ENCODE results near the gene HSPD1.

The HSPD1 gene

GRCh38 chr2:197499594-197500502 is at the start of gene HSPD1, which contains the start of gene HSPE1:
Gene HSPD1, minus strand, starts transcription at chr2:197499840. Its CDS starts 992 bp downstream, at chr2:197498848.
Gene HSPE1, plus strand, starts transcription at chr2:197500379. Its CDS starts 58 bp downstream, at chr2:197500437.
- Mint-ChIP-seq H3K4me1 (ENCODE audit: low read depth) (peaks cover 54% of the 10 kb centered on the region), H3K9me3 (no peaks in the 10 kb centered on the region), H3K27ac (peak within 1 kb of the TSS; percentile 97), H3K27me3 (no peaks in the 10 kb centered on the region), H3K36me3 (ENCODE audit: low read depth) (peaks cover 95% of the 10 kb centered on the region), H3K4me3 (peak within 1 kb of the TSS; percentile 97)
- peak; percentile 97 for DNase-seq

GRCh38 chr2:197548582-197548981 is 48.9 kb upstream of the HSPD1 start:
- Mint-ChIP-seq H3K36me3 (ENCODE audit: low read depth) (peaks cover 83% of the 10 kb centered on the region), H3K4me1 (ENCODE audit: low read depth) (peaks cover 3% of the 10 kb centered on the region), H3K27me3 (no peaks in the 10 kb centered on the region), H3K27ac (peak overlapping the region; percentile 52), H3K4me3 (no peak overlapping the region), H3K9me3 (no peaks in the 10 kb centered on the region)
- DNase-seq, result no peak

- H3K27ac Mint-ChIP-seq, result peak overlapping the region; percentile 3
- H3K4me3 Mint-ChIP-seq, result no peak overlapping the region
- H3K27me3 Mint-ChIP-seq, result no peaks in the 10 kb centered on the region
- H3K9me3 Mint-ChIP-seq, result no peaks in the 10 kb centered on the region
- peaks cover 3% of the 10 kb centered on the region for H3K4me1 Mint-ChIP-seq (ENCODE audit: low read depth)
- peaks cover 83% of the 10 kb centered on the region for H3K36me3 Mint-ChIP-seq (ENCODE audit: low read depth)
- DNase-seq, result no peak
These were observed 47.7 kb upstream of the HSPD1 start for GRCh38 chr2:197547163-197547900.

GRCh38 chr2:197543206-197543605 is 43.6 kb upstream of the HSPD1 start:
- Mint-ChIP-seq H3K36me3 (ENCODE audit: low read depth) (peaks cover 83% of the 10 kb centered on the region), H3K27me3 (no peaks in the 10 kb centered on the region), H3K27ac (no peak overlapping the region), H3K4me3 (no peak overlapping the region), H3K4me1 (ENCODE audit: low read depth) (peaks cover 22% of the 10 kb centered on the region), H3K9me3 (no peaks in the 10 kb centered on the region)
- DNase-seq, result no peak

DNA sequence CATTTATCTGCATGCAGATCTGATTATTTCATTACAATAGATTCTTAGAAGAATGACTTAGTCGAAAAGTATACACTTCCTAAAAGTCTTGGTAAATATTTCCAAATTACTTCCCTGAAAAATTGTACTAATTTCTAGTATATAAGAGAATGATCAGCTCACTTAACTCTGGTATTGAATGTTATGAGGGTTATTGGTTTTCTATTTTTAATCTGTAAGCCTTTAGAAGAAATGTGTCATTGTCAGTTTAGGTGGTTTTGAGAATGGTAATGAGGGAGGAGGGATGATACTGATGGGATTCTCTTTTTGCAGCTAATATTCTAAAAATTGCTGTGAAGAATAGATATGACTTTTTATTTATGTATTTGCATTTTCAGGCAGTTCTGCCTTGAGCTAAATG is 40.1 kb upstream of the HSPD1 start:
- peak overlapping the region; percentile 67 for H3K27ac Mint-ChIP-seq
- H3K4me3 Mint-ChIP-seq, result no peak overlapping the region
- DNase-seq, result no peak
- no peaks in the 10 kb centered on the region for H3K27me3 Mint-ChIP-seq
- H3K9me3 Mint-ChIP-seq, result no peaks in the 10 kb centered on the region
- peaks cover 94% of the 10 kb centered on the region for H3K36me3 Mint-ChIP-seq (ENCODE audit: low read depth)
- H3K4me1 Mint-ChIP-seq (ENCODE audit: low read depth), result peaks cover 30% of the 10 kb centered on the region

GRCh38 chr2:197538412-197538811 is 38.8 kb upstream of the HSPD1 start:
- Mint-ChIP-seq H3K36me3 (ENCODE audit: low read depth) (peaks cover 90% of the 10 kb centered on the region), H3K4me3 (no peak overlapping the region), H3K4me1 (ENCODE audit: low read depth) (peaks cover 40% of the 10 kb centered on the region), H3K27ac (peak overlapping the region; percentile 40), H3K27me3 (no peaks in the 10 kb centered on the region), H3K9me3 (no peaks in the 10 kb centered on the region)
- no peak for DNase-seq

DNA sequence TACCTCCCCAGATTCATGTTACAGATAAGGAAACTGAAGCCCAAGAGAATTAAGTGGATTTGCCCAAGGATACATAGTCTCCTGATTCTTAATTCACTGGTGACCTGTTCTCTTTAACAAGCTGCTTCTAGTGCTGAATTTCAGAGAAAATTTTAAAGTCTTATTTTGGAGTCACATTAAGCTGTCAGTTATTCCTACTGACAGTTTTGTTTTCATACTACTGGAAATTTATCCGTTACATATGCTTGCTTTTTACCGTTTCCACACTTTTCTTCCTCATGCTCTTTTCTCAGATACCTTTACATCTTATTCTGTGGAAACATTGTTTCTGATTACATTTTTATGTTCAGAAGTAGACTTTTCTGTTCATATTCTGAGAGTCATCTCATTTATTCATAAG is 17.5 kb upstream of the HSPD1 start:
- DNase-seq, result no peak
- peak overlapping the region; percentile 92 for H3K27ac Mint-ChIP-seq
- no peaks in the 10 kb centered on the region for H3K27me3 Mint-ChIP-seq
- H3K4me1 Mint-ChIP-seq (ENCODE audit: low read depth), result peaks cover 58% of the 10 kb centered on the region
- no peaks in the 10 kb centered on the region for H3K9me3 Mint-ChIP-seq
- H3K36me3 Mint-ChIP-seq (ENCODE audit: low read depth), result peaks cover 43% of the 10 kb centered on the region
- peak overlapping the region; percentile 90 for H3K4me3 Mint-ChIP-seq

DNA sequence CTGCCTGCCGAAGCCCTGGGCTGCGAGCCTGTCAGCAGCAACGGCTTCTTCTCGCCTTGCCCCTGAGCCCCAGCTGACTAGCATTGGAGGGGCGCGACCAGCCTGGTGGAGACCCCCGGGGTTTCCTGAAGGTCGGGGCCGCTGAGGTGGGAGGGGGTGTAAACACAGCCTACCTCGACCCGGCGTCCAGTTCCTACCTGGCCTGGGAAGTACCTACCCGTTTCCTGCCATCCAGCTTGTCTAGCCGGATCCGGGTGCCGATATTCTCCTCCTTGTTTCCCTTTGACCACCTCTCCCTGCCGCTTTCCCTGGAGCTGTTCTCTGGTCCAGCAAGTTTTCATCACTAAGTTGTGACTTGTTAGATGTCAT is 16.7 kb upstream of the HSPD1 start:
- Mint-ChIP-seq H3K4me1 (ENCODE audit: low read depth) (peaks cover 55% of the 10 kb centered on the region), H3K9me3 (no peaks in the 10 kb centered on the region)

GRCh38 chr2:197515739-197516392 is 16.2 kb upstream of the HSPD1 start, which contains the start of gene MOB4:
Gene MOB4, plus strand, starts transcription at chr2:197516066. Its CDS starts 21 bp downstream, at chr2:197516087.
- peaks cover 51% of the 10 kb centered on the region for H3K4me1 Mint-ChIP-seq (ENCODE audit: low read depth)
- no peaks in the 10 kb centered on the region for H3K27me3 Mint-ChIP-seq
- peaks cover 39% of the 10 kb centered on the region for H3K36me3 Mint-ChIP-seq (ENCODE audit: low read depth)
- no peaks in the 10 kb centered on the region for H3K9me3 Mint-ChIP-seq
- peak within 1 kb of the TSS; percentile 90 for H3K4me3 Mint-ChIP-seq
- DNase-seq, result peak; percentile 96
- H3K27ac Mint-ChIP-seq, result peak within 1 kb of the TSS; percentile 92

More for the DNA sequence above, 16.7 kb upstream of the HSPD1 start:
- Mint-ChIP-seq H3K27me3 (no peaks in the 10 kb centered on the region), H3K36me3 (ENCODE audit: low read depth) (peaks cover 39% of the 10 kb centered on the region), H3K27ac (peak overlapping the region; percentile 92), H3K4me3 (peak overlapping the region; percentile 90)
- DNase-seq, result no peak

DNA sequence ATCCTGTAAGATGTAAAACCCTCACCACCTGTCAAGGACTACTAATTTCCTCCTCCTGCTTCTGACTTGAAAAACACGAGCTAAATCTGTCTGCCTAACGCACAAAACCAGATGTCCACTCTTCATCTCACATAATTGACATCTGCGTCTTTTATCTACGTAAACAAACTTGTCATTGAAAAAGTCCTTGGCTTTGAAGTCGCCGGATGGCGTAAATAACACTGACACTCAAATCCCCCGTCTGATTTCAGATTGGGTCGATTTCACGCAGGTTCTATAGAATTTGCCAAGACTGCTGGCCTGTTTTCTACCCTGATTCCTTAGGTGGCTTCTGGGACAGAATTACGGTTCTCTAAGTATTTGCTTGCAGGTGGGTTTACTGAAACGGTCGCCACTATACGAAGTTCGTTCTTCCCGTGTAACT is 15.7 kb upstream of the HSPD1 start:
- DNase-seq, result no peak
- peak overlapping the region; percentile 92 for H3K27ac Mint-ChIP-seq

DNA sequence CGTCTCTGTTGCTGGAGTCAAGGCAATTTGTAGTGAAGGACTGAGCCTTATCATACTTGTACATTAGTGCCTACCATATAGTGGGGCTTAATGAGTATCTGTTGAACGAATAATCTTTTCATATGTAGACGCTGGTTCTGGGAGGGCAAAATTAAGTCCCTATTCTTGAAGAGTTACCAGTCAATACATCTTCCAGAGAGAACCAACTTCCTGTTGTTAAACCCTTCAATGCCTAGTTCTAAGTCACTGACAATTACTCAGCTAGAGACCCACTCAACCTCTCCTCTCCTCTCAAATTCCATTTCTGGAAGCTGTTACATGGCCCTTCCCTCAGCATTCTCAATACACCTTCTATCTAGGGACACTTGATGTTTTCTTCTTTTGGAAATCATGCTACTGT is 15.1 kb upstream of the HSPD1 start:
- Mint-ChIP-seq H3K4me3 (peak overlapping the region; percentile 90), H3K9me3 (no peaks in the 10 kb centered on the region), H3K27me3 (no peaks in the 10 kb centered on the region), H3K4me1 (ENCODE audit: low read depth) (peaks cover 45% of the 10 kb centered on the region), H3K27ac (peak overlapping the region; percentile 92), H3K36me3 (ENCODE audit: low read depth) (peaks cover 40% of the 10 kb centered on the region)
- no peak for DNase-seq

More for the DNA sequence above, 15.7 kb upstream of the HSPD1 start:
- H3K4me3 Mint-ChIP-seq, result peak overlapping the region; percentile 90
- H3K4me1 Mint-ChIP-seq (ENCODE audit: low read depth), result peaks cover 47% of the 10 kb centered on the region
- peaks cover 39% of the 10 kb centered on the region for H3K36me3 Mint-ChIP-seq (ENCODE audit: low read depth)
- no peaks in the 10 kb centered on the region for H3K9me3 Mint-ChIP-seq
- no peaks in the 10 kb centered on the region for H3K27me3 Mint-ChIP-seq

- H3K27ac Mint-ChIP-seq, result no peak overlapping the region
- H3K9me3 Mint-ChIP-seq, result no peaks in the 10 kb centered on the region
- DNase-seq, result no peak
- H3K36me3 Mint-ChIP-seq (ENCODE audit: low read depth), result peaks cover 35% of the 10 kb centered on the region
- H3K27me3 Mint-ChIP-seq, result no peaks in the 10 kb centered on the region
- no peak overlapping the region for H3K4me3 Mint-ChIP-seq
- H3K4me1 Mint-ChIP-seq (ENCODE audit: low read depth), result peaks cover 37% of the 10 kb centered on the region
These were observed 14.3 kb upstream of the HSPD1 start for GRCh38 chr2:197513915-197514314.

DNA sequence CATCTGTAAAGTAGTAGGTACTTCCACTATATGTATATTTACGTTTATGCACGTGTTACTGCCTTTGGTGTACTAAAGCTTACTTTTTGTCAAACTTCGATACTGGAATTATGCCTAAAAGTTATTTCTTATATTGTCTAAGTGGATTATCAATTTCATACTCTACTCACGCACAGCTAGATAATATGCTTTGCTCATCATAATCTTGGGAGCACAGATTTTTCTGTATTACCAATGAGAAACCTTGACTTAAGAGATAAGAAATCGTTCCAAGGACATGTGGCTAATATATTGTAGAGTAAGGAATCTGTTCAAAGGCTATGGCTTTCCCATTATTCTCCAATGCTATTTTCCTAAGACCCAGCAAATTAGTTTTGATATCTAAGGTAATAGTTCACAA is 7.0 kb upstream of the HSPD1 start:
- Mint-ChIP-seq H3K9me3 (no peaks in the 10 kb centered on the region), H3K4me1 (ENCODE audit: low read depth) (peaks cover 26% of the 10 kb centered on the region), H3K27ac (no peak overlapping the region), H3K4me3 (no peak overlapping the region), H3K36me3 (ENCODE audit: low read depth) (peaks cover 78% of the 10 kb centered on the region), H3K27me3 (no peaks in the 10 kb centered on the region)
- DNase-seq, result no peak

DNA sequence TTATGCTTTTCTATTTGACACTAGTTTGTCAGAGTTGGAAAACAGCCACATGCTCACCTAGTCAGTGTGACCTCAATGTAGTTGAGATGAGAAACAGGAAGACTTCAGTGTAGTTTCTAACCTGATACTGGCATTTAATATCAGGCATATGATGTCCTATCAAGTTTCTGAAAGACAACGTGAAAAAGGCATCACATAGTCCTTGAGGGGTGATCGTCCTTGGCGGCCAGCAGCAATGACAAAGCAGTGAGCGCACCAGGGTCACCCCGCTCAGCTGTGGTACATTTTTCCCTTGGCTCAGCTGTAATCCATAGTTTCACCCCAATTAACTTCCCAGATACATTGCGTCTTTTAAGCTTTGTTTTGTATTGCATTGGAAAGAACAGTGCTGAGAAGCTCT is 4.9 kb upstream of the HSPD1 start:
- no peak for DNase-seq
- H3K9me3 Mint-ChIP-seq, result no peaks in the 10 kb centered on the region
- peaks cover 26% of the 10 kb centered on the region for H3K4me1 Mint-ChIP-seq (ENCODE audit: low read depth)
- peaks cover 81% of the 10 kb centered on the region for H3K36me3 Mint-ChIP-seq (ENCODE audit: low read depth)
- peak overlapping the region; percentile 79 for H3K27ac Mint-ChIP-seq
- H3K27me3 Mint-ChIP-seq, result no peaks in the 10 kb centered on the region
- peak overlapping the region; percentile 27 for H3K4me3 Mint-ChIP-seq

Data from activated T-cell treated with anti-CD3 and anti-CD28 coated beads, Interleukin-2, amount 50 U/mL, for 24 hours (primary cell).